Measurements from ENCODE around the gene TCF7L2. TPM values are rescaled to one million over a fixed set of nuclear protein-coding genes. Genes with fewer than 3 reads are reported as not detected.
"Not testable (repeated sequence)": the region's sequence is repeated elsewhere in the genome, so short reads cannot be mapped to it uniquely, and the experiment has no call there.

Gene TCF7L2
- polyA plus RNA-seq, 1 experiment = 11.3 TPM

DNA sequence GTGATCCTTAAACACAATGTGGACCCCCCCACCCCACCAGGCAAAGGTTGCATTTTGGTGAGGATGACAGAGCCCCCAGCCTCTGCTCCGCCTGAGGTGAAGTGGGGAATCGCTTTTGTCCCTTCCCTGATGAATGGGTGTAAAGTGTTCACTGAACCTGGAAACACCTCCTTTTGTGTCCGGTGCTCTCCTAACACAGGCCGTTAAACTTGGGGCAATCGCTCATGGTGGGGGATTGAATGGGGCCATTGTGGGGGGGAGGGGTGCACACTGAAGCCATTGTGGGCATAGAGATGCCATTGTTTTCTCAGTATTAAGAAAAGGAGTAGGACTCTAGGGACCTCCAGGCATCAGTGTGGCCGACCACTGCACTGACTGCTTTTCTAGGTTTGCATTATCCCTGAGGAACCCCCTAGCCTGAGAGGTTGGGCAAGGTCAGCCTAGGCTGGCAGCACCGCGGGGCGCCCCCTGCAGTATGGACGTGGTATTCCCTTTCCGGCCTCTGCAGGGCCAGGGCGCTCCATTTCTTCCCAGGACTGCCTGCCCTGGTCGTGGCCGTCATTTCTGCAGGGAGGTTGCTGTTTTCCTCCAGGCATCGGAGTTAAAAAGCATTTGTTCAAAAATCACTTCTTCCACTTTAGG, 158.3 kb downstream of the TCF7L2 start:
- POLR2A ChIA-PET = no interaction called here

DNA sequence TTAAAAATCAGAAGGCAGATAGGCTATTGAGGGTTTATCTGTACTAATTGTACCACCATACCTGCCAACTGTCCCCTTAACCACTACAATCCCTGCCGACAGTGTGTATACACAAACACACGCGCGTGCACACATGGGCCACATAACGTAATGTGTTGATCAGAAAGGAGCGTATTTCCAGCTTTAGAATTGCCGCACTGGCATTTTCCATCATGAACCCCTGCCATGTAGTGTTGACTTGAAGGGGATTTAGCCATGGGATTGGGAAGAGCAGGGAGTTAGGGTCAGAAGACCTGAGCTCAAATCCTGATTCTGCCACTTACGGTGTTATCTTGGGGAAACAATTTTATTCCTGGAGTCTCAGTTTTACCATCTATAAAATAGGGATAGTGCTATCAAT, 158.9 kb downstream of the TCF7L2 start:
- H3K4me3 ChIP-seq (ENCODE audit: low read depth, low read length) = no peak overlapping the region
- peaks cover 1% of the 10 kb centered on the region; the same call in 1 of the 2 replicates for H3K36me3 ChIP-seq (ENCODE audit: control insufficient read depth, insufficient read depth, low read length)
- ChIA-PET CTCF (interaction anchor here (0.9 to 1.4 kb wide), 3 partner anchors 10 to 22 kb away, joined by 3 to 6 read pairs (median 5); no protein-coding TSS in a partner anchor), POLR2A (no interaction called here)
- DNase-seq (ENCODE audit: low read depth) = no peak
- no peaks in the 10 kb centered on the region for H3K27me3 ChIP-seq (ENCODE audit: control insufficient read depth, insufficient read depth, low read length)
- TF ChIP-seq CTCF (IDR thresholded peaks at IDR 0.05; ENCODE audit: insufficient read depth, low read depth, low read length) = no peak

More for the DNA sequence above, 158.3 kb downstream of the TCF7L2 start:
- no peak for DNase-seq (ENCODE audit: low read depth)
- no peaks in the 10 kb centered on the region for H3K27me3 ChIP-seq (ENCODE audit: control insufficient read depth, insufficient read depth, low read length)
- CTCF ChIA-PET = no interaction called here
- peak; percentile 53 for TF ChIP-seq CTCF (IDR thresholded peaks at IDR 0.05; ENCODE audit: insufficient read depth, low read depth, low read length)
- peaks cover 1% of the 10 kb centered on the region; the same call in 1 of the 2 replicates for H3K36me3 ChIP-seq (ENCODE audit: control insufficient read depth, insufficient read depth, low read length)
- no peak overlapping the region for H3K4me3 ChIP-seq (ENCODE audit: low read depth, low read length)

GRCh38 chr10:113109482-113109881, 159.4 kb downstream of the TCF7L2 start:
- CTCF ChIA-PET = interaction anchor here (0.9 to 1.4 kb wide), 3 partner anchors 10 to 22 kb away, joined by 3 to 6 read pairs (median 5); no protein-coding TSS in a partner anchor
- H3K27me3 ChIP-seq (ENCODE audit: control insufficient read depth, insufficient read depth, low read length); H3K4me3 ChIP-seq (ENCODE audit: low read depth, low read length); H3K36me3 ChIP-seq (ENCODE audit: control insufficient read depth, insufficient read depth, low read length); POLR2A ChIA-PET; DNase-seq (ENCODE audit: low read depth): not testable (repeated sequence)

DNA sequence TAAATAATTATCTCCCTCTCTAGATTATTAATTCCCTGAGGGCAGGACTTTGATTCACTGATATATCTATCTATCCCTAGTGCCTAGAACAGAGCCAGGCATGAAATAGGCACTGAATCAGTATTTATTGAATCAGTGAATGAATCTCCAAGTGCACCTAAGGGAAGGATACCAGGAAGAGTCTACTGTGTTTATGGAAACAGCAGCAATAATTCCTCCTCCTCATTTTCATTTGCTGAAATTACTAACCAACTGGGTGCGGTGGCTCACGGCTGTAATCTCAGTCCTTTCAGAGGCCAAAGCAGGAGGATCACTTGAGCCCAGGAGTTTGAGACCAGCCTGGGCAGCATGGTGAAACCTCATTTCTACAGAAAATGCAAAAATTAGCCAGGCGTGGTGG, 161.2 kb downstream of the TCF7L2 start:
- Histone ChIP-seq H3K36me3 (ENCODE audit: control insufficient read depth, insufficient read depth, low read length) (peaks cover 1% of the 10 kb centered on the region; the same call in 1 of the 2 replicates), H3K27me3 (ENCODE audit: control insufficient read depth, insufficient read depth, low read length) (no peaks in the 10 kb centered on the region), H3K4me3 (ENCODE audit: low read depth, low read length) (no peak overlapping the region)
- CTCF ChIA-PET = interaction anchor here (1.0 to 1.3 kb wide), 2 partner anchors 58 to 410 kb away, joined by 3 to 5 read pairs; no protein-coding TSS in a partner anchor
- POLR2A ChIA-PET = no interaction called here
- no peak for DNase-seq (ENCODE audit: low read depth)
- no peak for TF ChIP-seq CTCF (IDR thresholded peaks at IDR 0.05; ENCODE audit: insufficient read depth, low read depth, low read length)

GRCh38 chr10:113111900-113112853, 162.1 kb downstream of the TCF7L2 start:
- DNase-seq (ENCODE audit: low read depth) = peak; percentile 31
- no peak for TF ChIP-seq CTCF (IDR thresholded peaks at IDR 0.05; ENCODE audit: insufficient read depth, low read depth, low read length)
- ChIA-PET CTCF (interaction anchor here (1.0 to 1.3 kb wide), 2 partner anchors 59 to 409 kb away, joined by 3 to 5 read pairs; no protein-coding TSS in a partner anchor), POLR2A (no interaction called here)
- no peaks in the 10 kb centered on the region for H3K27me3 ChIP-seq (ENCODE audit: control insufficient read depth, insufficient read depth, low read length)
- no peak overlapping the region for H3K4me3 ChIP-seq (ENCODE audit: low read depth, low read length)
- peaks cover 1% of the 10 kb centered on the region; the same call in 1 of the 2 replicates for H3K36me3 ChIP-seq (ENCODE audit: control insufficient read depth, insufficient read depth, low read length)
